Ammon's horn (tissue), 1 donor: ENCODE data around the gene LAMP5.

Experiments
- DNase-seq: peaks from one replicate; pipeline ENCODE4 v3.0.0-alpha.2; 2016; ENCODE audit warnings: low spot score

Gene LAMP5

DNA sequence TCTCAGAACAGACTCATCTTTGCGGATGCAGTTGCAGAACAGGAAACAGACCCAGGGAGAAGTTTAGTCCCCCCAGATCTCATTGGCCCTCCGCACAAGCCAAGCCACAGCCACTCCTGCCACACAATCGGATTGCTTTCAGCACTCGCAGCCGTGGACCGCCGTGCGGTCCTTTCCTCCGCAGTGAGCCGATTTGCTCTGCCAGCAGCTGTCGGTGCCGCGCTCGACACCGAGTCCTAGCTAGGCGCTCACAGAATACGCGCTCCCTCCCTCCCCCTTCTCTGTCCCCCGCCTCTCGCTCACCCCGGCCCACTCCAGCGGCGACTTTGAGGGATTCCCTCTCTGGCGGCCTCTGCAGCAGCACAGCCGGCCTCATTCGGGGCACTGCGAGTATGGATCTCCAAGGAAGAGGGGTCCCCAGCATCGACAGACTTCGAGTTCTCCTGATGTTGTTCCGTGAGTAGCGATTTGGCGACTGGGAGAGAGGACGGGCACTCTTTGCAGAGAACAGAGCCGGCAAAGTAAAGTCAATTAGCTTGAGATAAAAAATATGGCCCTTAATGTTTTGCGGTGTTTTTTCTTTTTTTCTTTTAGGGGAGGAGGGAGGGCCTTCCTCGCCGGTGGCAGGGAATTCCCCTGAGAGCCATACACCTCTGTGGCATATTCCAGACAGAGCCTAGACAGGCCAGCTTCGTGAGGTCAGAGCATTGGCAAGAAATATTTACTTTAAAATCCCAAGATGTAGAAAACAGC, at the start of gene LAMP5:
Gene LAMP5, plus strand, starts transcription at position 130 of the 753 bp plus-strand sequence. Its CDS starts 263 bp downstream, at position 393.
- DNase-seq: peak; percentile 60

GRCh38 chr20:9467995-9468394, 46.4 kb upstream of the LAMP5 start:
- DNase-seq: peak; percentile 32

GRCh38 chr20:9474835-9475415, 39.5 kb upstream of the LAMP5 start:
- peak; percentile 35 for DNase-seq

- DNase-seq: no peak
Measured at GRCh38 chr20:9475456-9475855, 38.9 kb upstream of the LAMP5 start.

DNA sequence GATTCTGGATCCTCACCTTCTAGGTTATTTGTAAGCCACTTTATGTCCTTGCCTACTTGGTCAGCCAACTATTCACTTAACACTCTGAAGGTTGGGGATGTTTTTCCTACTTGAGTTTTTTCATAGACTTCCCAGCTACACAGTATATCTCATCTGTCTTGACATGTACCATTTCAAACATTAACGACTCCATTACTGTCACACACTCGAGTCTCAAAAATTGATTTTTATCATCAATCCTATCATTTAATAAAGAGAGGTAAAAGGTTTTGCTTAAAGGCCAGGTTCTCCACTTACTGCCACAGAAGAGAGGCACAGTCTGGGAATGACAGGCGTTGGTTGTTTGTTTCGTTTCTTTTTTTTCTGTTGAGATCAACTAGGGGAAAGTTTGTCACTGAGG, 38.2 kb upstream of the LAMP5 start:
- DNase-seq: no peak

- DNase-seq: no peak
Measured at GRCh38 chr20:9476637-9477036, 37.8 kb upstream of the LAMP5 start.

- DNase-seq: no peak
Measured at GRCh38 chr20:9478771-9479170, 35.6 kb upstream of the LAMP5 start.

DNA sequence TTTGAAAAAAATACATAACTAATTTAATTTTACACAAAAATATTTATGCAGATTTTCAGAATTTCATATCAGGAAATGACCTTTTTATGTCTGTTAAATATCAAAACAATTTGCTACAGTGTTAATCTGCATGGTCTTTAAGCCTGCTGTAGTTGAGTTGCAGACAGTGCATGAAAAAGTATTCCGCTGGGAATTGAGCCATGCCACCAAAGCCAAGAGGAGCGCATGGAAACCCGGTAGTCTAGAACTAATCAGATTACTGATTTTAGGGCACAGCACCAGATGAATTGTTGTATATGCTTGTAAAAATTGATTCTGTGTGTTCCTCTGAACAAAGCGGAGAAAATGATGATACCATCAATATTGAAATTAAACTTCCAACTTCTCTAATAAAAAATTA, 34.3 kb upstream of the LAMP5 start:
- no peak for DNase-seq

DNA sequence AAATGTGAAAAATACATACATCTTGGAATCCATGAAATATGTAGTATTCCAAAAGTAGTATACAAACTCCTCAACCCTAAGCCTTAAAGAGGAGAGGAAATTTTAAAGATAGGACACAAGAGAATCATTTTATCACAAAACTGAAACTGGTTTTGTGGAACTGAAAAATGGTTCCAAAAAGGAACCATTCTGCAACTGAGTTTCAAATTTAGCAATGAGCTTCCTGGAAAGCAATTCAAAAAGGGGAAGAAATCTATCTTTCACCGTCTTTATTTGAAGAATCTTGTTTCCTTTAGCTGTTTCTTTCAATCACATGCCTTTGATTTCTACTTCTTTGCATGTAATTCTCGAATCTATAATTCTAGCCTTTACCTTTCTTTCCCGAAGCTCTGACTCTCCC, 32.2 kb upstream of the LAMP5 start:
- DNase-seq: no peak

DNA sequence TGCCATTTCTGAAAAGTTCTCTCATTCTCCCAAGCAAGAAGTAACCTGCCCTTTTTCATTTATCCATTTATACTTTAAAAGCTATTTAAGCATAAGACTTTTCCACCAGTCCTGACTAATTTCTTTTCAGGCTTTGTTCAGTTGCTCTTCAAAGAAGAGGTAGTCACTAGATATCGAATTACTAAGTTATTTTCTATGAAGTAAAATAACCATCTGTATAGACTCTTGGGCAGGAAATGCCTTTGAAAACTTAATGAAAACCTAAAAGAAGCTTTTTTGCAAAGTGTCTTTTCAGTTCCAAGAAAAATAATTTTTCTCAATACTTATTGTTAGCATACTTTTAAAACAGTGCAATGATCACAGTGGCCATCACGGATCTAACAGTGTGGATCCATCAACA, 31.3 kb upstream of the LAMP5 start:
- DNase-seq: no peak

DNA sequence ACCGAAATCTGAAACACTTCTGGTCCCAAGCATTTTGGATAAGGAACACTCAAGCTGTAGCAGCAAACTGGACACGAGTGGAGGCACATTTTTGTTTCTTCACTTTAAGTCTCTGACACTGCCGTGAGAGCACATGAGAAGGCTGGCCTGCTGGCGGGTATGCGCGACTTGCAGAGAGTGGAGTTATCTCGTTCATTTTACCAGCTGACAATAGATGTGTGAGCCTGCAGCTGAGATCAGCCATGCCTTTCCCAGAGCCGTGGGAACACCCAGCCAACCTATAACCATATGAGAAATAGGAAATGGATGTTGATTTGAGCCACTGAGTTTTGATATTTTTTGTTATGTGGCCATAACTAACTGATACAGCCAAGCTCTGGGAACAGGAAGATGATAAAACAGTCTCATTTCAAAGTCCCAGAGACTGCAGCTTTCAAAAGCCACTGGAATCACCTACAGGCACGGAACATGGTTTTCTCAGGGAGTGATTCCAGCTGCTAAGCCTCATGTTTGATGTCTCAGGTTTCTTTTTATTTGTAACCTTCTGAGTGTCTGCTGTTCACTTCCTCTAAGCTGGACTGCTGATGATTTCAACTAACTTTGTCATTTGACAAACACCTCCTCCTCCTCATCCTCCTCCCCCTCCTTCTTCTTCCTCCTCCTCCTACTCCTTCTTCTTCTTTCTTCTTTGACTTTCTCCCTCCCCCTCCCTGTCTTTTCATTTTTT, 28.6 kb upstream of the LAMP5 start:
- no peak for DNase-seq

DNA sequence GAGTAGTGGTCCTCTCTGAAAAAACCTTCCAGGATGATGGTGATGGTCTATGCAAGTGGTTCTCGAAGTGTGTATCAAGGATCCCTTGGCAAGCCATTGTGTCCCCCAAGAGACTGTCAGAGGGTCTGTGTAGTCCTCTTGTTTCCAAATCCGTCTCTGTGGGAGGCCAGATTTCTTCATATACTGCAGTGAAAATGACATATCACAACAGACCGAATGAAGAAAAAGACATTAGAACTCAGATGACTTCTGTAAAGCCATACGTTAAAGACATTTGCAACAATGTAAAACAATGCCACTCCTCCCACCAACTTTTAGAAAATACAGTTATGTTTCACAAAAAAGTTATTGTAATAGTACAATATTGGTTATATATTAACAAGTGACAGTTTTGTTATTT, 27.2 kb upstream of the LAMP5 start:
- DNase-seq: no peak

DNA sequence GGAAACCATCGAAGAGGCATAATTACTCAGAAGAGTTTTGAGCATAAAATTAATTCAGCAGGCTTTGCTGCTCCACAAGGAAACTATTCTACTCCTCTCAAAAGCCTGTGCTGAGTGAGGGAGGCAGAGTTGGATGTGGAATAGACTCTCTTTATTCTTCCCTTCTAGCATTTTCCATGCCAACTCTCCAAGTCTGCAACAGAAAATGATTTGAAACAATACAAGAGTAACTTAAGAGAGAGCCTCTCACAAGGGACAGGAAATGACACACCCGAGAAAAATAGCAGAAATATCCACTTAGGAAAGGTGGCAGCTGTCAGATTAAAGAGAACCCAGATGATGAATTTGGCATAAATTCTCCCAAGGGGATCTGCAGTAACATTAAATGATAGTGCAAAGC, 26.3 kb upstream of the LAMP5 start:
- peak; percentile 76 for DNase-seq

- DNase-seq: no peak
Measured at GRCh38 chr20:9490161-9490560, 24.2 kb upstream of the LAMP5 start.

DNA sequence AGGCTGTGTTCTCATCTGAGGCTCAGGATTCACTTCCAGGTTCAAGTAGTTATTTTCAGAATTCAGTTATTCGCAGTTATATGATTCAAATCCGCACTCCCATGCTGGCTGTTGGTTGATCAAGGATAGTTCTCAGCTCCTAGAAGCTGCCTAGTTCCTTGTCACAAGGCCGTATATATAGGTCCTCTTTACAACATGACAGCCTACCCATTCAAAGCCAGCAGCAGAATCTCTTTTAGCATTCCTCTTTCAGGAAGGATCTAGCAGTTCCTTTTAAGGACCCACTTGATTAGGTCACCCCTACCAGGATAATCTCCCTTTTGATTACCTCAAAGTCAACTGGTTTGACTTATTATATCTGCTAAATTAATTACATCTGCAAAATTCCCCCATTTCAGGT, 23.8 kb upstream of the LAMP5 start:
- DNase-seq: no peak

DNA sequence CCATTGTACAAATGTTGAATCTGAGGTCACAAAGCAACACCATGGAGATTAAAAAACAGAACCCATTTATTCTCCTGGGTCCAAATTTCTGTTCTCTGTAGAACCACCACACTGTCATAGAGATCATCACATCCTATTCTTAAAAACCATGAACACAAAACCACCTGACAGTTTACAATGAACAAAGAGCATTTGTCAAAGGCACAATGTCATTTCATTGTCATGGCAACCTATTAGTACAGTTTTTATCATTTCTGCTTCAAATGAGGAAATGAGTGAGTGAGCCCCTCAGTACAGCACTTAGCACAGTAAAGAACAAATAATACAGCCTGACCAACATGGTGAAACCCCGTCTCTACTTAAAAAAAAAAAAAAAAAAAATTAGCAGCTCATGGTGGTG, 23.1 kb upstream of the LAMP5 start:
- DNase-seq: no peak

GRCh38 chr20:9492067-9492466, 22.3 kb upstream of the LAMP5 start:
- DNase-seq: no peak

GRCh38 chr20:9493803-9494202, 20.6 kb upstream of the LAMP5 start:
- DNase-seq: no peak

GRCh38 chr20:9495701-9496100, 18.7 kb upstream of the LAMP5 start:
- DNase-seq: no peak

GRCh38 chr20:9496155-9496554, 18.2 kb upstream of the LAMP5 start:
- DNase-seq: no peak

DNA sequence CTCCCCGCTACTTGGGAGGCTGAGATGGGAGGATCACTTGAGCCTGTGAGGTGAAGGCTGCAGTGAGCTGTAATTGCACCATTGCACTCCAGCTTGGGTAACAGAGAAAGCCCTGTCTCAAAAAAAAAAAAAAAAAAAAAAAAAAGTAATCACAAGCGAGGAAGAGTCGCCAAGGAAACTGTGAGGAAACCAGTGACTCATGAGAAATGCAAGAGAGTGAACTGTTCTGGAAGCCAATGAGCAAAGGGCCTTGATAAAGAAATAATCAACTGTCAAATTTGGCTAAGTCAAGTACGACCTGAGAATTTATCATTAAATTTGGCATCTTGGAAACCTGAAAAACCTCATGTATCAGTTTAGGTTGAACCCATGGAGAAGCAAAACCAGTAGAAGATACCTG, 16.1 kb upstream of the LAMP5 start:
- no peak for DNase-seq

DNA sequence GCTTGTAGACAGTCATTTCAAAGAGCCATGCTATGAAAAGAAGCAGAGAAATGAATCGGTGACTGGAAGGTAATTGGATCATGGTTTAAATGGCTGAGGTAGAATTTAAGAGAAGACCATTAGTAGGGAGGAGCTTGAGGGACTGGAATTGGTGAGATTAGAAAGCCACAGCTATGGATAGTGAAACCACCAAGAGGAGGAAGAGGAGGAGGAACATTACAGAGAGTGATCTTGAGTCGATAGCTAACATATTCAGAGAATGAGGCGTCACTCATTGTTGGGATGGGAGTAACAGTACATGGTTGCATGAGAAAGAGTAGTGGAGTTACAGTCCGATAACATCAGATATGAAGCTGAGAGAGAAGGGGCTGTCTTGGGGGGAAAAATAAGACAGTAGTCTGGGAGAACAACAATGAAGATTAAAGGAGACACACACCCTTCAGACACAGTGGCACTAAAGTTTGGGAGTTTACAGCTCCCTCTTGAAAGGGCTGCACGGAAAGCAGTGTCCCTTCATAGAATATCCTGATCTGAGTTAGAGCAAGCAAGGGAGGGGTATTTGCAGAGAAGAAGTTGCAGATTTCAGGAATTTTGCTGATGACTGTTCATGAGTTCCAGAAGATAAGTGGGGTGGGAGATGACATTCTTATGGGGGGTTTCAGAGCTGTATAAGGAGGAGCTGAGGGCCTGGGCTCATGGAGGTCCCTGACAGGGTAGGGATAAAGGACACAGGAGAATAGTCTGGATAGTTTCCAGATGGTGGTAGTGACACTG, 15.1 kb upstream of the LAMP5 start:
- DNase-seq: no peak

DNA sequence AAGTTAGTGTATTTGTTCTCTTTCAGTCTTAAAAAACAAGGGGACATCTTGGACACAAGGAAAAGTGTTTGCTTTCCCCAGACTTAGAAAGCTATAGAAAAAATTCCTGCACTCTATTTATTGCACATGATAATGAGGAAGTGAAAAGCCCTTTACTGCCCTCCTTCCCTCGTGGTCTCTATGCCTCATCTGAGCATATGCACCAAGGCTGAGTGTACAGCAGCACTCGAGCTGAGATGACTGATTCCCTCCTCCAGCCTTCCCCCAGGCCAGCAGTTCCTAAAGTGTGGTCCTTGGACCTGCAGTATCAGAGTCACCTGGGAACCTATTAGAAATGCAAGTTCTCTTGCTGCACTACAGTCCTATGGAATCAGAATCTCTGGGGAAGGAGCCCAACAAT, 14.3 kb upstream of the LAMP5 start:
- DNase-seq: peak; percentile 61
